ENCODE results near the gene PPM1H.

Gene PPM1H

GRCh38 chr12:62866451-62867082 is 68.4 kb downstream of the PPM1H start:
- no peak for DNase-seq

GRCh38 chr12:62865937-62866336 is 69.0 kb downstream of the PPM1H start:
- no peak for DNase-seq

- no peak for DNase-seq
Observed at GRCh38 chr12:62865065-62865464, 69.9 kb downstream of the PPM1H start.

GRCh38 chr12:62862259-62862881 is 72.6 kb downstream of the PPM1H start:
- no peak for DNase-seq

GRCh38 chr12:62861586-62861985 is 73.4 kb downstream of the PPM1H start:
- DNase-seq = no peak

- no peak for DNase-seq
Observed at GRCh38 chr12:62860501-62861411, 74.2 kb downstream of the PPM1H start.

GRCh38 chr12:62860020-62860419 is 74.9 kb downstream of the PPM1H start:
- DNase-seq = no peak

GRCh38 chr12:62859321-62859737 is 75.6 kb downstream of the PPM1H start:
- DNase-seq = no peak

- DNase-seq = no peak
Observed at GRCh38 chr12:62856454-62856853, 78.5 kb downstream of the PPM1H start.

- no peak for DNase-seq
Observed at GRCh38 chr12:62854024-62854423, 80.9 kb downstream of the PPM1H start.

- no peak for DNase-seq
Observed at GRCh38 chr12:62849398-62849797, 85.6 kb downstream of the PPM1H start.

GRCh38 chr12:62848418-62848817 is 86.5 kb downstream of the PPM1H start:
- no peak for DNase-seq

GRCh38 chr12:62847709-62848108 is 87.2 kb downstream of the PPM1H start:
- no peak for DNase-seq

GRCh38 chr12:62846491-62846890 is 88.5 kb downstream of the PPM1H start:
- DNase-seq = no peak

GRCh38 chr12:62844915-62845314 is 90.0 kb downstream of the PPM1H start:
- no peak for DNase-seq

GRCh38 chr12:62843716-62844115 is 91.2 kb downstream of the PPM1H start:
- no peak for DNase-seq

GRCh38 chr12:62841846-62842245 is 93.1 kb downstream of the PPM1H start:
- DNase-seq = no peak

GRCh38 chr12:62840806-62841205 is 94.1 kb downstream of the PPM1H start:
- DNase-seq = no peak

GRCh38 chr12:62839869-62840660 is 94.9 kb downstream of the PPM1H start:
- DNase-seq = no peak

GRCh38 chr12:62834971-62835547 is 99.9 kb downstream of the PPM1H start:
- no peak for DNase-seq

- no peak for DNase-seq
Observed at GRCh38 chr12:62834406-62834805, 100.5 kb downstream of the PPM1H start.

- DNase-seq = no peak
Observed at GRCh38 chr12:62833634-62834033, 101.3 kb downstream of the PPM1H start.

- DNase-seq = no peak
Observed at GRCh38 chr12:62832558-62832957, 102.4 kb downstream of the PPM1H start.
